ENCODE measurements around the gene CTNNA2. TPM values are rescaled to one million over a fixed set of nuclear protein-coding genes. Genes with fewer than 3 reads are reported as not detected.

CTNNA2 gene
- total RNA-seq, 1 experiment from 2014 or later: 5.5 TPM

DNA sequence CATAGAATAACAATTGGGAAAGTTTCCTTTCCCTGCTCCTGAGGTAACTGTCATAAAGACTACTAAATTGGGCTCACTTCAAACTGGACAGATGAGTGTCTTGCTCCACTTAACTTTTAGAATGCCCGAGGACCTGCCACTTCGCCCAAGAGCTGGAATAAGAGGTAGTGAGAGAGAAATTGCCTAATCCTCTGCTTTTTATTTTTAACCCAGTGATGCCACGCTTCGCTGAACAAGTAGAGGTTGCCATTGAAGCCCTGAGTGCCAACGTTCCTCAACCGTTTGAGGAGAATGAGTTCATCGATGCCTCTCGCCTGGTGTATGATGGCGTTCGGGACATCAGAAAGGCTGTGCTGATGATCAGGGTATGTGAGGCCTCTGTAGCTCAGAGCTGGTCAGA is 1061.1 kb downstream of the CTNNA2 start:
- Histone ChIP-seq H3K4me1 (ENCODE audit: insufficient read depth, low read length) (no peaks in the 10 kb centered on the region), H3K56ac (ENCODE audit: insufficient read length, low read depth, low read length) (no peak overlapping the region), H3K4ac (ENCODE audit: low read depth, low read length) (no peak overlapping the region), H4K20me1 (ENCODE audit: control insufficient read depth, insufficient read depth, insufficient read length) (no peaks in the 10 kb centered on the region), H3K27me3 (ENCODE audit: insufficient read depth, low read length) (no peaks in the 10 kb centered on the region), H3K14ac (ENCODE audit: insufficient read depth, low read length) (no peak overlapping the region), H3K79me1 (ENCODE audit: insufficient read depth, low read depth, low read length, poor library complexity, severe bottlenecking) (no peaks in the 10 kb centered on the region), H4K8ac (replicated peaks; ENCODE audit: insufficient read length, low read depth, low read length) (no peak overlapping the region), H2AK5ac (ENCODE audit: insufficient read length, low read length) (no peak overlapping the region), H2BK5ac (ENCODE audit: insufficient read length, low read length) (no peak overlapping the region), H3K18ac (ENCODE audit: insufficient read length, low read depth, low read length) (no peak overlapping the region), H3K23ac (ENCODE audit: insufficient read length, low read depth, low read length) (no peak overlapping the region), H4K91ac (ENCODE audit: insufficient read length, low read depth, low read length) (no peak overlapping the region), H3K27ac (ENCODE audit: insufficient read length, low read depth, low read length) (no peak overlapping the region), H3K9me3 (ENCODE audit: control insufficient read depth, low read depth, low read length) (no peaks in the 10 kb centered on the region), H3K4me2 (ENCODE audit: insufficient read depth, insufficient read length, low read length) (no peak overlapping the region), H2BK15ac (ENCODE audit: low read depth, low read length) (no peak overlapping the region), H3T11ph (ENCODE audit: low read length) (no peak overlapping the region), H2AFZ (ENCODE audit: low read length) (no peak overlapping the region), H3K9ac (ENCODE audit: extremely low read depth, insufficient read length, low read length) (no peak overlapping the region), H4K5ac (ENCODE audit: insufficient read length, low read depth, low read length) (no peak overlapping the region), H2BK12ac (ENCODE audit: insufficient read length, low read depth, low read length) (no peak overlapping the region), H3K79me2 (ENCODE audit: insufficient read depth, low read length) (no peaks in the 10 kb centered on the region), H2BK20ac (ENCODE audit: low read depth, low read length, poor library complexity, severe bottlenecking) (no peak overlapping the region), H3K23me2 (ENCODE audit: insufficient read length, low read depth, low read length, poor library complexity, severe bottlenecking) (no peaks in the 10 kb centered on the region), H2BK120ac (ENCODE audit: low read depth, low read length, poor library complexity, severe bottlenecking) (no peak overlapping the region)
- Mint-ChIP-seq H3K9me3 (no peaks in the 10 kb centered on the region), H3K4me1 (no peaks in the 10 kb centered on the region), H3K36me3 (ENCODE audit: insufficient read depth in 1 of 3, low read depth in 3 of 3) (no peaks in the 10 kb centered on the region), H3K27me3 (ENCODE audit: low read depth) (no peaks in the 10 kb centered on the region), H3K27ac (no peak overlapping the region), H3K4me3 (no peak overlapping the region)
- no CpG with 5 or more reads among the region's 10 CpGs for WGBS (ENCODE audit: extremely low coverage, insufficient read length, low lambda C conversion rate)
- DNase-seq: no peak
- TF ChIP-seq, protein P1, sequence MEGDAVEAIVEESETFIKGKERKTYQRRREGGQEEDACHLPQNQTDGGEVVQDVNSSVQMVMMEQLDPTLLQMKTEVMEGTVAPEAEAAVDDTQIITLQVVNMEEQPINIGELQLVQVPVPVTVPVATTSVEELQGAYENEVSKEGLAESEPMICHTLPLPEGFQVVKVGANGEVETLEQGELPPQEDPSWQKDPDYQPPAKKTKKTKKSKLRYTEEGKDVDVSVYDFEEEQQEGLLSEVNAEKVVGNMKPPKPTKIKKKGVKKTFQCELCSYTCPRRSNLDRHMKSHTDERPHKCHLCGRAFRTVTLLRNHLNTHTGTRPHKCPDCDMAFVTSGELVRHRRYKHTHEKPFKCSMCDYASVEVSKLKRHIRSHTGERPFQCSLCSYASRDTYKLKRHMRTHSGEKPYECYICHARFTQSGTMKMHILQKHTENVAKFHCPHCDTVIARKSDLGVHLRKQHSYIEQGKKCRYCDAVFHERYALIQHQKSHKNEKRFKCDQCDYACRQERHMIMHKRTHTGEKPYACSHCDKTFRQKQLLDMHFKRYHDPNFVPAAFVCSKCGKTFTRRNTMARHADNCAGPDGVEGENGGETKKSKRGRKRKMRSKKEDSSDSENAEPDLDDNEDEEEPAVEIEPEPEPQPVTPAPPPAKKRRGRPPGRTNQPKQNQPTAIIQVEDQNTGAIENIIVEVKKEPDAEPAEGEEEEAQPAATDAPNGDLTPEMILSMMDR (conservative IDR thresholded peaks at IDR 0.05): no peak

All from H9 (cell line).